GM19043 (cell line): ENCODE results near the gene HLA-B.

Source experiments
- ATAC-seq: cut with Tn5 transposase; IDR thresholded peaks from one replicate; pipeline ENCODE4 v1.9.1; 2021; ENCODE audit warnings: low read depth; ENCODE audit not compliant: unreplicated experiment

HLA-B gene

GRCh38 chr6:31308050-31308844, 48.7 kb downstream of the HLA-B start:
- ATAC-seq: no peak

- no peak for ATAC-seq
Measured at GRCh38 chr6:31307669-31308049, 49.3 kb downstream of the HLA-B start.

GRCh38 chr6:31305703-31306219, 51.2 kb downstream of the HLA-B start:
- ATAC-seq: no peak

- ATAC-seq: no peak
Measured at GRCh38 chr6:31304683-31305082, 52.3 kb downstream of the HLA-B start.
